ENCODE results near the gene VSIR.

The VSIR gene

DNA sequence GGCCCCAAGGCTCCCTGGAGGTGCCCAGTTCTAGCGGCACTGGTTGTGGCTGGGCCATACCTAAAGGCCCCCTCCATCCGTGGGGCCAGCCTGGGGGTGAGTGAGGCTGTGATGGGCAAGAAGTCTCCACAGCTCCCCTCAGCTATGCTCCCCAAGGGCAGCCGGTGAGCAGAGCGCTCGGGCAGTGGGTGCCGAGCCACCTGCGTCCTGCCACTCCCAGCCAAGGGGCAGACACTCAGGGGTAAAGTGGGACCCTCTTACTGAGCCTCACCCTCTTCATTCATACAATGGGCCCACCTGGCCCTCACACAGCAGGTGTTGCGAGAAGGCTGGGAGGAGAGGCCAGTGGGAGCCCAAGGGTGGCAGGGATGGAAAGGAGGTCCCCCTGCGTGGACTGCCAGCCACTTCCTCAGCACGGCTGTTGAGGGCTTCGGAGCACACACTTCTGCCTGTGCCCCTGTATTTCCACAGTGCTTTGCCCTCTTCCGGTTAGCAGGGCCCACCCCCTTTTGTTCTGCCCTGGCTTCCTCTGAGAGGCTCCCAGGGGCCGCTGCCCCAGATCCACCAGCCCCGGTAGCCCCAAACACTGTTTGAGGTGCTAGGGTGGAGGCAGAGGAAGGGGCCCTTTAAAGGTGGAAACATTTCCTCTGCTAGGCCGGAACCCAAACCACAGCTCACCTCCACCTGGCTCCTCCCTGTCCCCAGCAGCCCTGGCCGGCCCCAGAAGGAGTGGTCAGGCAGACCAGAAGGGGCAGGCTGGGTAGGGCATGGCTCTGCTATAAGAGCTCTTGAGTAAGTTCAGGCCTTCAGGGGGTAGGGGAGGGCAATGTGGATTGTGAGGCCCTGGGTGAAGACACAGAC lies 37.4 kb downstream of the VSIR start:
- TF ChIP-seq, protein P1, sequence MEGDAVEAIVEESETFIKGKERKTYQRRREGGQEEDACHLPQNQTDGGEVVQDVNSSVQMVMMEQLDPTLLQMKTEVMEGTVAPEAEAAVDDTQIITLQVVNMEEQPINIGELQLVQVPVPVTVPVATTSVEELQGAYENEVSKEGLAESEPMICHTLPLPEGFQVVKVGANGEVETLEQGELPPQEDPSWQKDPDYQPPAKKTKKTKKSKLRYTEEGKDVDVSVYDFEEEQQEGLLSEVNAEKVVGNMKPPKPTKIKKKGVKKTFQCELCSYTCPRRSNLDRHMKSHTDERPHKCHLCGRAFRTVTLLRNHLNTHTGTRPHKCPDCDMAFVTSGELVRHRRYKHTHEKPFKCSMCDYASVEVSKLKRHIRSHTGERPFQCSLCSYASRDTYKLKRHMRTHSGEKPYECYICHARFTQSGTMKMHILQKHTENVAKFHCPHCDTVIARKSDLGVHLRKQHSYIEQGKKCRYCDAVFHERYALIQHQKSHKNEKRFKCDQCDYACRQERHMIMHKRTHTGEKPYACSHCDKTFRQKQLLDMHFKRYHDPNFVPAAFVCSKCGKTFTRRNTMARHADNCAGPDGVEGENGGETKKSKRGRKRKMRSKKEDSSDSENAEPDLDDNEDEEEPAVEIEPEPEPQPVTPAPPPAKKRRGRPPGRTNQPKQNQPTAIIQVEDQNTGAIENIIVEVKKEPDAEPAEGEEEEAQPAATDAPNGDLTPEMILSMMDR (IDR thresholded peaks at IDR 0.05; ENCODE audit: insufficient read depth, low read depth, low read length, missing control alignments), result no peak
- no peak for DNase-seq (ENCODE audit: low read depth)
- H3K4me3 ChIP-seq (ENCODE audit: low read length), result no peak overlapping the region

DNA sequence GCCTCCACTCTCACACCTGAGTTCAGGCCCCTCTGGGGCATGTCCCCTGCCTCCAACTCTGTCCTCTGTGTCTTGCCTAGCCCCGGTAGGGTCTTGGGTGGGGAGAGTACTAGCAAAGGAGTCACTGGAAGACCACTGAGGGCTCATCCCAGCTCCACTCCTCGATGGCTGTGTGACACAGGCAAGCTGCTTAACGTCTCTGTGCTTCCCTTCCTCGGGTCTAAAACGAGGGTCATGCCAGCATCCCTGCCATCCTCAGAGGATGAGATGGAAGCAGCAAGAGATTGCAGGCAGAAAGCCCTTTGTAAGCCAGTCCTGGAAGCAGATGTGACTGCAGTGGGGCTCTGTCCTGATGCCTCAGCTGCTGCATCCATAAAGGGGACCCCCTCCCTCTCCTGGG lies 38.5 kb downstream of the VSIR start:
- no peak for DNase-seq (ENCODE audit: low read depth)
- no peak overlapping the region for H3K4me3 ChIP-seq (ENCODE audit: low read length)
- TF ChIP-seq, protein P1 (IDR thresholded peaks at IDR 0.05; ENCODE audit: insufficient read depth, low read depth, low read length, missing control alignments), result no peak

DNA sequence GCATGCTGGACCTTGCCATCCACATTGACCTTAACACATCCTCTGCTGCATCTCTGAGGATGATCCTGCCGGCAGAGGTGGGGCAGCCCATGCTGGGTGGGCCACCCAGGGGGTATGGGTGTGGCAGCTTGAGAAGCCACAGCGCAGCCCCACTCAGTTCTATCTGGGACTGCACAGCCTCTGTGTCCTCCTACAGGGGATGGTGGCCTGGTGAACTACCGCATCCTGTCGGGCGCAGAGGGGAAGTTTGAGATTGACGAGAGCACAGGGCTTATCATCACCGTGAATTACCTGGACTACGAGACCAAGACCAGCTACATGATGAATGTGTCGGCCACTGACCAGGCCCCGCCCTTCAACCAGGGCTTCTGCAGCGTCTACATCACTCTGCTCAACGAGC lies 41.5 kb downstream of the VSIR start:
- no peak overlapping the region for H3K4me3 ChIP-seq (ENCODE audit: low read length)
- TF ChIP-seq, protein P1 (IDR thresholded peaks at IDR 0.05; ENCODE audit: insufficient read depth, low read depth, low read length, missing control alignments), result no peak
- DNase-seq (ENCODE audit: low read depth), result no peak

DNA sequence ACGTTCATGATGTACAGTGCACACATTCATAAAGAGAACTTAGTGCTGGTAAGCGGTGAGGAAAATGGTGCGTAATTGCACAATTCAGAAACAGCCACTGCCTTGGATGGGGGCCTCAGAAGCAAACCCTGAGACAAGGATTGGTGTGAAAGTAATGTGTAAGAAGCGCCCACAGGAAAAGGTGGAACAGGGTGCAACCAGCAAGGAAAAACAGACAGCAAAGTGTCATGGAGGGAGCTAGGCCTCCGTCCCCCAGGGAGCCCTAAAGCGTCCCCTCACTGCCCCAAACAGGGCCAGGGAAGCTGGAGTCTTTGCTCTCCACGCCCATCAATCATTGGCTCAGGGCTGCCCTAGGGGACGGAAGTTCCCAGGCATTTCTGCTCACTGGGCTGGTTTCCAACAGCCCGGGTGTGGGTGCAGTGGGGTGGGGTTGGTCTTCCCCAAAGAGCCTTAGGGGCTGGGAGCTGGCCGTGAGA lies 44.1 kb downstream of the VSIR start:
- TF ChIP-seq, protein P1 (IDR thresholded peaks at IDR 0.05; ENCODE audit: insufficient read depth, low read depth, low read length, missing control alignments), result no peak
- peak; percentile 89 for DNase-seq (ENCODE audit: low read depth)
- no peak overlapping the region for H3K4me3 ChIP-seq (ENCODE audit: low read length)

DNA sequence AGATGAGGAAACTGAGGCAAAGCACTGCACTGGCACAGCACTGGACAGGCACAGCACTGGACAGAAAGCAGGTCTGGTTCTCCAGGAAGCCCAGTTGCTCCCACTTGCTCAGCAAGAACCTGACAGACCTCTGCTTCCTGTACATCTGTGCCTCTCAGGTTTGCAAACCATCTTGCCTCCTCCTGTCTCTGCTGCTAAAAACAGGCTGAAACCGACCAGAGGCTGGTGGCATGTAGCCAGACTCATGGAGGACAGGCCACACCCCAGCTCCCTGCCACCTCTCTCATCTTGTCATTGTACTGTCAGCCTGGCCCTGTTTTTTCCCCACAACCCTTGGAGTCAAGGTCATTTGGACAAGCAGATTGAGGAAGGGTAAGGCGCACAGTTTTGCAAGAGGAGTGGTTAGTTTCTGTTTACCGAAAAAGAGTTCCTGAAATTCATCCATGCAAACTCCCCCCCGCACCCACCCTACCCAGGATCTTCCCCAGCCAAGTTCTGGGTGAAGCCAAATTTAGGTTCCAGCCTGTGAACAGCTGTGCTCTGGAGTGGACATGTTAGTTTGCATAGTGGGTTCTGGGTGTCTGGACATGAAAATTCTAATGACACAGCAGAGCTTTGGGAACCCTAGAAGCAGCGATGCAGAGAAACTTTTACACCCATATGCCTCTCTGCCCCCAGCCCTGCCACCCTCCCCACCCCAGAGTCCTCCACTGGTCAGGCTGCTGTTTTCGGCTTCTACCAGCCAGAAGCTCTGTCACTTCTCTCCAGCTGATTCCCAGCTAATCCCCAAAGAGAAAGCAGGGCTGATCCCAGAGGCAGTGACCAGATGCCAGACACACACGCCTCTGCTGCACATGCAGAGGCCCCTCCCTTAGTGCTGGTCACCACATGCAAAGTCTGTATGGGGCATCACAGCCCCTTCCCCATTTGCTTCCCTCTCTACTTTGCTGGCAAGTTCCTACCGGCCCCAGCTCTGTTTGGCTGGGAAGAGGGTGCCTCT lies 45.3 kb downstream of the VSIR start:
- H3K4me3 ChIP-seq (ENCODE audit: low read length), result no peak overlapping the region
- TF ChIP-seq, protein P1 (IDR thresholded peaks at IDR 0.05; ENCODE audit: insufficient read depth, low read depth, low read length, missing control alignments), result no peak
- peak; percentile 31 for DNase-seq (ENCODE audit: low read depth)

DNA sequence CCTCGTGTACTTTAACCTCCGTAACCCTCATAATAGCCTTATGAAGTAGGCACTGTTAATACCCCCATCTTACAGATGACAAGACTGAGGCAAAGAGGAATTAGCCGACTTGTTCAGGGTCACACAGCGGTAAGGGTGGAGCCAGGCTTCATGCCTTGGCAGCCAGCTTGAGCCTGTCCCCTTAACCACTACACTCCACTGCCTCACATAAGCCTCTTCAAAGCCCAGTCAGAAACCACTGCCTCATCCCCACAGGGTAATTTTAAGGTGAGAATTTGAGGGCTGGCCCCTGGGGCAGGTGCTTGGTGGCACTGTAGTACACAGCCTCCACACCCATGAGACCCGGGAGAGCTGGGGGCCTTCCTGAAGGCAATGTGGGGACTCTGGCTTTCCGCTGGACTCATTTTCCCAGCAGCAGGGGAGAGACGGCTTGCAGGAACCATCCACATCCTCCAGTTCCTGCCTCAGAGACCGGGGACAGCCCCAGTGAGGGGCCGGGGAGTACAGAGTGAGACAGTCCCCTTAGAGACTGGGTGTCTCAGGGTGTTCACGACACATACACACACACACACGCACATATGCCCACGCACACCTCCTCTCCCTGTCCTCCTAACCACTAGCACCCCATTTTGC lies 46.1 kb downstream of the VSIR start:
- no peak overlapping the region for H3K4me3 ChIP-seq (ENCODE audit: low read length)
- no peak for DNase-seq (ENCODE audit: low read depth)
- TF ChIP-seq, protein P1 (IDR thresholded peaks at IDR 0.05; ENCODE audit: insufficient read depth, low read depth, low read length, missing control alignments), result no peak
